ENCODE measurements around the gene JOSD1.
"Not testable (repeated sequence)": the region's sequence is repeated elsewhere in the genome, so short reads cannot be mapped to it uniquely, and the experiment has no call there.

JOSD1 gene

DNA sequence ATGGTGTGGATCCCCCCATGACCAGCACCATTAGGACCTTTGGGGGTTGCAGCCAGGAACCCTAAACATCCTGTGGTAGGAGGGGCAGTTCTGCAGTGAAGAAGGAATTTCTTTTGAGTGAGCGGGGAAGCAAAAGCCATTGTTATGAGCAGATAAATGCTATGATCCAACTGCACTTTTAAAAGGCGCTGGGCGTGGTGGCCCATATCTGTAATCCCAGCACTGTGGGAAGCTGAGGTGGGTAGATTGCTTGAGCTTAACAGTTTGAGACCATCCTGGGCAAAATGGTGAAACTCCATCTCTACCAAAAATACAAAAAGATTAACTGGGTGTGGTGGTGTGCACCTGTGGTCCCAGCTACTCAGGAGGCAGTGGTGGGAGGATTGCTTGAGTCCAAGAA, 24.9 kb downstream of the JOSD1 start:
- DNase-seq: no peak

GRCh38 chr22:38674888-38675287, 25.9 kb downstream of the JOSD1 start:
- no peak for DNase-seq

DNA sequence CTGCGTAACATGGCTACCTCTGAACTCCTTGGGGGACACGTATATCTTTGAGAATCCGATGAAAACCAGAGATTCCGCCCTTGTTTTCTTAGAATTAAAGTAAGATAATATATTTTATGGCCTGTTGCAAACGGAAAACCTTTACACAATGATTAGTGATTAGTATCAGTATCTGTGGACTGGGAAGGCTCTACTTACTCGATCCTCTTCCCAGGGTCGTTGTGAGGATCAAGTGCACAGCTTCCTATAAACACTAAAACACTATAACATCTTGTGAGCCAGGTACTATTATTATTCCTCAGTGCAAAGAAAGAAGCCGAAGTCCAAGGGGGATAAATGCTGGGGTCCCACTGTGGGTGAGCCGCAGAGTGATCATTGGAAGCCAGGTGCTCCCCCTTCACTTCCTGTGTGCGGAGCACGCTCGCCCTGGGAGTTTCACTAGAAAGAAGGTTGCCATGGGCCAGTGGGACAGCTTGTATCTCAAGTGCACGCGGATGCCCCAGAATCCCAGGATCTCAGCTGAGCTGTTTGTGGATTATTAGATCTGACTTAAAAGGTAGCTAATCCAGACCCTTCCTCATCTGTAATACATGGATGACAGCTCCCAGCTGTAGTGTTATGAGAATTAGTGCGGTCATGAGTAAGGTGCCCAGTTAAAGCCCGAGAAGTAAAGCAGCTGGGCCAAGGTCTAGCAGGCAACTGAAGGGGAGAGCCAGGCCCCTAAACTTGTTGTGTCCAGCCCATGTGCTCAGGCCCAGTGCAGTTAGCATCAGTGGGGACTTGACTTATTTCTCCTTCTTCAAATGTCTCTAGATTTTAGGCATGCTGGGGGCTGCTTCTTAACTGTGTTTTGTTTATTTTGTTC, 43.5 kb downstream of the JOSD1 start:
- DNase-seq: no peak

DNA sequence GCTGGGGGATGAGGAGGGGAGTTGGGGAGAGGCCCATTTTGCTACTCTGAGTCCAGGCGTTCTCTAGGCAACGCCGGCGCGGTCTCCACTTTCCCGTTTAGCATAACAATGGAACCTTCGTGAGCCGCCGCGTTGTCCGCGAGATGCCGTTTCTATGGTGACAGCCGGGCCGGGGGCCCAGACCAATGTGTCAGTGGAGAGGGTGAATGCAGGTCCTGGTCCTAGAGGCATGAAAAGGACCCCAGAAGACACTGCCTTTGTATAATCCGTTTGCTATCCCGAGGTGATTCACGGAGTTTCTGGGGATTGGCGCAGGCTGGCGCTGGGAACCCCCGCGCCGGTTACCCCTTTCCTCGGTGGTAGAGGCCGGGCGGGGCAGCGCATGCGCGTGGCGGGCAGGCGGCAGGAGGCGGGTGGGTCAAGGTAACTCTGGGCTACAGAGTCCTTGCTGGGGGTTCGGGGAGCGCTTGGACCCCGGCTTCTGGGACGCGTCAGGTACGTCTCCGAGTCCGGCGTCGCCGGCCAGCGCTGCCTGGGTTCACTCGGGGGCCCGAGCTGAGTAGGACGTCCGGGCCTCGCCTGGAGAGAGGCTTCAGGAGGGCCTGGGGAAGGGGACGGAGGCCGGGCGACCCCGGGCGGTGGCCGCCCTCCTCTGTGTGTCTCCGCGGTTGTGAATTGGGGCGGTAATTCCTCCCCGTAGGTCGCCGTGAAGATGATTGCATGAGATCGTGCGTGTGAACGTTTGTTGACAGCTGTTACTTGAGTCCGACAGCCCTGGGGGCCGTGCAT, 44.3 kb downstream of the JOSD1 start, which contains the start of the genes CBY1 and FAM227A:
Gene CBY1, plus strand, starts transcription at position 383 of the 789 bp plus-strand sequence. CDS start 11,417 bp downstream, outside the sequence.
Gene FAM227A, minus strand, starts transcription at position 137 of the 789 bp plus-strand sequence. CDS start 6,224 bp downstream, outside the sequence.
- peak; percentile 85 for DNase-seq

DNA sequence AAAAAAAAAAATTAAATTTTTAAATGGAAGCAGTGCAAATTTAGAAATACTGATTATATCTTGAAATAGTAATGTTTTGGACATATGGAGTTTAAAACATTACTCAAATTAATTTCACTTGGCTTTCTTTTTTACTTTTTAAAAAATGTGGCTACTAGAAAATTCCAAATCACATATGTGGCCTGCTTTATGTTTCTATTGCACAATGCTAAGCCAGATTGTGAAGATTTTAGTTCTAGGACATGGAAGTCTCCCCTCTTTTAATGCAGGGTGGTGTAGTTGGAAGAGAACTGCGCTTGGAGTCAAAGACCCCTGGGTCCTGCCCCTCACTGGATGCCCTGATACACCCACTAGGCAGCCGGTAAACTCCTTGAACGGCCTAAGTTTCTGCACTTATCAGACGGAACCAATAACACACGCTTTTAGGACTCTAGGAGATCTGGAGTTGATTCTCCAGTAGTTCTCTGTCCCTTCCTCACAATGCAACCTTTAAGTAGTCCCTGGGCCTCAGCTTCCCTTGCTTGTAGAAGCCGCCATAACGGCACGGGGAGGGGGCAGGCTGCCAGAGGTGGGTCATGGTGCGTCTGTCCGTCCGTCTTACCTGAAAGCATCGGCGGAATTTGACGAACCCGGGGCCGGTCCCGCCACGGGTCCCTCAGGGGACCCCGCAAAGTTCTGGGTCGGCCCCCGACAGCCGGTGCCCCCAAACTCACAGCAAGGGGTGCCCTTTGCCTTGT, 45.1 kb downstream of the JOSD1 start:
- DNase-seq: no peak

- DNase-seq: no peak
Observed at GRCh38 chr22:38653741-38654140, 47.0 kb downstream of the JOSD1 start.

- DNase-seq: no peak
Observed at GRCh38 chr22:38652859-38653258, 47.9 kb downstream of the JOSD1 start.

DNA sequence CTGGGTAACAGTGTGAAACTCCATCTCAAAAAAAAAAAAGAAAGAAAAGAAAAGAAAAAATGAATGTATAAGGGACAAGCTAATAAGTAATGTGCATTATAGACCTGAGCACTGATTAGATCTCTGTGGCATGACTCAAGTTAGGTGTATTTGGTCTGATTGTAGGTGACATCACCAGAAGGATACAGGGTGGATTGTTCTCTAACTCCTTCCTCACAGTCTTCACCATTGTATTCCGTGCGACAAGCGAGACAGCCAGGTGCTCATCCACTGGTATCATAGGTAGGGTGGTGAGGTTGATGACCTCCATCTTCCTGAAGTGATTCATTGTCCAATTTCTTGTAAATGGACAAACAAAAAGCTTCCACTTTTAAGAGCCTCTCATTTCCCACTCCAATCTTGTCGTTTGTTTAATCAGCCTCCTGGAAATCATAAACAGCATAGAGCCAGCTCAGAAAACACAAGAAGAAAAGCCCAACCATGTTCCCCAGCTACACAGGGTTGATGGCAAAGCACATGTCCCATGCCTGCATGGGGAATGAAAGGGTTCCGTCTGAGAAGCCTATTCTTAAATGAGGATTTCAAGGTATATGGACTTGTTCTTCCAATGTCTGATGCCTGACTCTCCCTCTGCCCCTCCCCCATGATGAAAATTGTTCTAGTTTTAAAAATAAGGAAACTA, 50.8 kb downstream of the JOSD1 start:
- no peak for DNase-seq

GRCh38 chr22:38645430-38645829, 55.3 kb downstream of the JOSD1 start:
- no peak for DNase-seq

- DNase-seq: not testable (repeated sequence)
Observed at GRCh38 chr22:38644245-38644644, 56.5 kb downstream of the JOSD1 start.

DNA sequence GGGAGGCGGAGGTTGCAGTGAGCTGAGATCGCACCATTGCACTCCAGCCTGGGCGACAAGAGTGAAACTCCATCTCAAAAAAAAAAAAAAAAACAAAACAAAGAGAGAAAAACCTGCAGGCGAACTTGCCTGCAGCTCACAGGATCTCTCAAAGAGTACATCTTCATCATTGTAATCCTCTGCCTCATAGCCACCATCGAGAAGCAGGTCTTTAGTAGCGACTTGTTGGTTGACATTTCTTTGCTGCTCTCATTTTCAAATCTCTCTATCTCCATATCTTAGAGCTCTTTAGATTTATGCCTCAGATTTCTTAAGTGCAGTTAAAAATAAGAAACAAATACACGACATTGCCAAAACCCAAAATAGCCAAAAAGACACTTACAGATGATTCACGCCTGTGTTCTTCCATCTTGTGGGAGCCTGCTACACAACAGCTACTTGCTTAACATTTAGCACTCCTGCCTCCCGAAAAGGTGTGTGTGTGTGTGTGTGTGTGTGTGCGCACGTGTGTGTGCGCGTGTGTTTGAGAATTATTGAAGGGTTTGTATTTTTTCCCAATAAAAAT, 59.2 kb downstream of the JOSD1 start:
- no peak for DNase-seq

DNA sequence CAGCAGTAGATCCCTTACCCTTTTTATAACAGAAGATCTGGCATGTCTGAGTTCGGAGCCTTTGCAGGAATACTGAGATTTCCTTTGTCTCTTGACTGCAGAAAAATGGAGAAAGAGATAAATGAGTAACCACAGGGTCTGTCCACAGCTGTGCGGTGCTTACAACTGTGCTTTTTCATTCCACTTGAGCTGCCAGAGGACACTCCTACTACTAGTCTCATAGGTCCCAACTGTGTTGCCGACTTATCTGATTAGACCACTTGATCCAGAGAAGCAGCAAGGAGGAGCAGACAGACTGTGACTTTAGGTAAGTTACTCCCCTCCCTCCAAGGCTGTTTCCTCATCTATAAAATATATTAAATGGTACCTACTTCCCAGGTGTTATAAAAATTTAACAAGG, 62.0 kb downstream of the JOSD1 start:
- DNase-seq: no peak

- DNase-seq: no peak
Observed at GRCh38 chr22:38638216-38638615, 62.5 kb downstream of the JOSD1 start.

All from CD4-positive, alpha-beta T cell treated with Interleukin-15 for 1 hour (primary cell).